Medulla oblongata (tissue), 1 donor: ENCODE data around the gene APOL5.
A peak's percentile ranks its signal among the peaks of the same experiment; 100 is the strongest.

Source experiments
- DNase-seq: peaks from one replicate; pipeline ENCODE4 v3.0.0-alpha.2; 2015; ENCODE audit errors: extremely low spot score

APOL5 gene

GRCh38 chr22:35742342-35743100, 24.8 kb downstream of the APOL5 start:
- DNase-seq = no peak

GRCh38 chr22:35743326-35743860, 25.7 kb downstream of the APOL5 start:
- DNase-seq = no peak

- no peak for DNase-seq
These were observed 28.6 kb downstream of the APOL5 start for GRCh38 chr22:35746248-35746647.

GRCh38 chr22:35746946-35747703, 29.5 kb downstream of the APOL5 start:
- DNase-seq = no peak

- DNase-seq = no peak
These were observed 32.1 kb downstream of the APOL5 start for GRCh38 chr22:35749808-35750207.

GRCh38 chr22:35752006-35752862, 34.6 kb downstream of the APOL5 start:
- no peak for DNase-seq

- DNase-seq = no peak
These were observed 35.2 kb downstream of the APOL5 start for GRCh38 chr22:35752863-35753189.

- no peak for DNase-seq
These were observed 37.1 kb downstream of the APOL5 start for GRCh38 chr22:35754761-35755160.

GRCh38 chr22:35756722-35757121, 39.0 kb downstream of the APOL5 start:
- no peak for DNase-seq

- no peak for DNase-seq
These were observed 40.7 kb downstream of the APOL5 start for GRCh38 chr22:35758394-35758793.

- DNase-seq = peak; percentile 21
These were observed 43.4 kb downstream of the APOL5 start for GRCh38 chr22:35761037-35761436.

- DNase-seq = peak; percentile 40
These were observed 49.2 kb downstream of the APOL5 start for GRCh38 chr22:35766654-35767580.

- DNase-seq = no peak
These were observed 52.3 kb downstream of the APOL5 start for GRCh38 chr22:35769974-35770373.

GRCh38 chr22:35775339-35775738, 57.7 kb downstream of the APOL5 start:
- DNase-seq = no peak

GRCh38 chr22:35777335-35777975, 59.8 kb downstream of the APOL5 start:
- no peak for DNase-seq
